Activated T-cell treated with anti-CD3 and anti-CD28 coated beads, Interleukin-2, amount 50 U/mL, for 48 hours (primary cell): ENCODE measurements around the gene MTMR3.
"Not testable (repeated sequence)": the region's sequence is repeated elsewhere in the genome, so short reads cannot be mapped to it uniquely, and the experiment has no call there.

Source experiments
- DNase-seq, 2 experiments: peaks; one replicate each; pipeline ENCODE4 v3.0.0-alpha.2; 2020

Gene MTMR3

DNA sequence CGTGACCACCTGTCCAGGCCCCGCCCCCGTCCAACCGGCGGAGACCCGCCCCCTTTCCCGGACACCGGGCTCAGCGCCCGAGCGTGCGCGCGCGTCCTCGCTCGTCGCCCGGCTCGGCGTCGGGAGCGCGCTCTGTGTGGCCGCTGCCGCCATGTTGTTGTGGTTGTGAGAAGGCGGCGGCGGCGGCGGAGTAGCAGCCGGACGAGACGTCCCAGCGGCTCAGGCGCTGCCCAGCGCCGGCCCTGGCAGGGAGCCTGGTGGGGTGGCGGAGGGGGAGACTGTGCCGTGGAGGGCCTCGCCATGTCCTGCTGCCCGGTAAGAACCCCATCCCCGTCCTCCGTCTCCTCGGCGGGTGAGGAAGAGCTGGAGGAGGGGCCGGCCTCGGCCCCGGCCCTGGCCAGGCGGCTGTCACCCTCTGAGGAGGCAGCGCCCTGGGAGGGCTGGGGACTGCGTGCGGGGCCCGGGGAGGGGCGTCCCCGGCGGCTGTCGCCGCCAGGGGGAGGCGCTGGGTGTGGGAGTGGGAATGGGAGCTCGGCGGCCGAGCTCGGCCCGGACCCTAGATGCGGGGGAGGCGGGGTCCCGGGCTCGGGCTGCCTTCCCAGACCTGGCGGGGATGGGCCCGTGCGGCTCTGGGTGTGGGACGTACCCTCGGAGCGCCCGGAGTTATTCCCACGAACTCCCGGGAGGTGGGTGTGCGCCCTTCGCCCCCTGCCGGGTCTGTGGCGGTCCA lies at the start of gene MTMR3:
Gene MTMR3, plus strand, starts transcription at position 130 of the 730 bp plus-strand sequence. CDS start 87,886 bp downstream, outside the sequence.
- DNase-seq, result peak; percentile 97 to 98

DNA sequence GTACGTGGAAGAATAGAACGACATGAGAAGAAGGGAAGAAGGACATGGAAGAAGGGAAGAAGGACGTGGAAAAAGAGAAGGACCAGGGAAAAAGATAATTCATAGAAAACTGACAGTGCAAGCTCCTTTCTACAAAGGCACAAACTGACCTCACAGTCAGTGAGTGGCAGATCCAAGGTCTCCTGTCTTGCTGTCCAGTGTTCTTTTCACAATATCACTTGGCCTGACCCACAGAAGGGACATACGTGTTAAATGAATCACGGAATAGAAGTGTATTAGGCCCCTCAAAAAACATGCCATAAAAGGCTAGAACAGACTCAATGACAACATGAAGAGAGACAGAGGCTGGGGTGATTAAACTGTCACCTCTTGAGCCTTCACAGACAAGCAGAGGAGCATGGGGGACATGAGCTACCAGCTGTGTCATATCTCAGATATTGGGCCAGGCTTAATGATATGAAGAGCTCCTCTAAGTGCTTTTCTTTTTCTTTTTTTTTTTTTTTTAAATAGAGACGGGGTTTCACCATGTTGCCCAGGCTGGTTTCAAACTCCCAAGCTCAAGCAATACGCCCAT lies 49.5 kb upstream of the MTMR3 start:
- no peak for DNase-seq

DNA sequence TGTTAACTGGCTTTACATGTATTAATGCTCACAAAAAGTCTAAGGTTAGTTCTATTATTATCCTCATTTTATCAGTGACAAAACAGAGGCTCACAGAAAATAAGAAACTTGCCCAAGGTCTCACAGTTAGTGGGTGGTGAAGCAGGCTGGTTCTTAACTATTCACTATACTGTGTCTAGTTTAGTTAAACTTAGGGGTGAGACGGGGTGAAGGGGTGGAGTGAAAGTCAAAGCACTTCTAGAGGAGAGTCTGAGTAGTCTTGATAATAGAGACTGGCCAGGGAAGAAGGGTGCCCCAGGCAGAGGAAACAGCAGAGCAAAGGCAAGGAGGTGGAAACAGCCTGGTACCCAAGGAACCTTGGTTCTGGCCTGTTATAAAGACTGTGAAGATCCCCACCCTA lies 48.9 kb upstream of the MTMR3 start:
- no peak for DNase-seq

DNA sequence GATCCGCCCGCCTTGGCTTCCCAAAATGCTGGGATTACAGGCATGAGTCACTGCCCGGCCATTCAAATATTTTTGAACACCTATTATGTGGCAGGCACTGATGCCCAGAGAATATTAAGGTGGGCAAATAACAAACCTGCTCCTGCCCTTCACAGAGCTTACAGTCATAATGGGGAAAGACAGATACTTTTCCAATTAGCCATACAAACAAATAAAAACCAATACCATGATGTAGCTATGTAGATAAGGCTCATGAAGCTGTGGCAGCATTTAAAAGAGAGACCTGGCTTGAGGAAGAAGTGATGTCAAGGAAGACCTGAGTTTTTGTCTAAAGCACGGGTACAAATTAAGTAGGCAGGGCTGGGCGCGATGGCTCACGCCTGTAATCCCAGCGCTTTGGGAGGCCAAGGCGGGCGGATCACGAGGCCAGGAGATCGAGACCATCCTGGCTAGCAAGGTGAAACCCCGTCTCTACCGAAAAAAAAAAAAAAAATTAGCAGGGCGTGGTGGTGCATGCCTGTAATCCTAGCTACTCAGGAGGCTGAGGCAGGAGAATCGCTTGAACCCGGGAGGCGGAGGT lies 46.1 kb upstream of the MTMR3 start:
- DNase-seq, result not testable (repeated sequence)

DNA sequence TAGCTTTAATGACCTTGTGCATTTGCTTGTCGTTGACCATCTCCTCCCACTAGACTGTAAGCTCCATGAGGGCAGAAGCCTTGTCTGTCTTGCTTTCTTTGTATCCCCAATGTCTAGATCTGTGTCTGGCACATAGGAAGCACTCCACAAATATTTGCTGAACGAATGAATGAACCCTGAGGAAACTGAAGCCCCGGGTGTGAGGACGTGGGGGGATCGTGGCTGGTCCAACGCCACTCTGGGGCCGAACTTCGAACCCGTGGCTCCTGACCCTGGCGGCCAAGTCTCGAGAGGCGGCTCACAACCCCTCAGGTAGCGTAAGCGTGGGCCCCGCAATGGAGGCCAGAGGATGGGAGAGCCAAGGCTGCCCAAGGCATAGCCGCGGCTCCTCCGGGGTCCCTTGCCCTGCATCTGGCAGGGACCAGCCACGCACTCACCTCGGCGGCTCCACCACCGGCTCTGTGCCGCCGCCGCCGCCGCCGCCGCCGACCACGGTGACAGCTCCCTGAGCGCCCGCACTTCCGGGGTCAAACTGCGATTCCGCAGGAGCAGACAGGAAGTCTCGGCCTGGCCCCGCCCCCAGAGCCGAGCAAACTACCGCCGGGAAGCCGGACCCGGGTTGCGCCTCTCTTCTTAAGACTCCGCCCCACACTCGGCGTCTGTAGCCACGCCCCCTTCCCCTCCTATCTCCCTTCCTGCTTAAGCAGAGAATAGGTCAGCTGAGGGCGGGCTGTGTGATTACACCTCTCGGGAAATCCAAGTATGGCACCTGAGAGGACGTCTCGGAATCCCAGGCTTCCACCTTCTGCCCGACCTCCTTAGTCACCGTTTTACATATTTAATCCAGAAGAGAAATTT lies 45.0 kb upstream of the MTMR3 start, which contains the start of gene ASCC2:
Gene ASCC2, minus strand, starts transcription at position 534 of the 858 bp plus-strand sequence. CDS start 5,949 bp downstream, outside the sequence.
- DNase-seq, result peak; percentile 99

DNA sequence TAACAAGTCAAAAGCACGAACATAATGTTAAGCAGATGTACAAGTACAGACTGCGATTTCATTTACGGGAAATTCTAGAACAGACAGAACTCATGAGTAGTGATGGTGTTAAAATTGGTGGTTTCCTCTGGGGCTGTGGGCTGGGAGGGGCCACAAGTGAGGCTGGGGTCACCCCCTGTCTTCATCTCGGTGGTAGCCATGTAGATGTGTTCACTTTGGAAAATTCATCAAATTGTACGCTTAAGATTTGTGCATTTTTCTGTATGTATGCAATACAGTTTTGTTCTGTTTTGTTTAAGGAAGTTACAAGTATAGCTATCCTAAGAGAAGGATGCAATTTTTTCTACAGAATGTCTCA lies 44.4 kb upstream of the MTMR3 start:
- no peak for DNase-seq

DNA sequence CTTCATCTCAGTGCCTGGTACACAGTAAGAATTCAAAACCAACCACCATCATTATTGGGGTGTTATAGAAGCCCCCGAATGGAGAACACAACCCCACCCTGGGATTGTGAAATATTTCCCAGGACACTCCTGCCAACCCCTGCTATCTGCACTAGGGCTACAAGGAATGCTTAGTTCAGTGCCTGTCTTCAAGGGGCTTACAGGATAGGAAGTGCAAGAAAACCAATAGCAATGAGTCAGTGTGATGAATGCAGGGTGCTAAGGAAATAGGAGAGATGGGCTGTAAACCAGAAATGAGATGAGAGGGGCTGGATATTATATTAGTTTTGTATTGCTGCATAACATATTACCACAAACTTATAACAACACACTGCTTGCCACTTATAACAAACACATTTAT lies 43.9 kb upstream of the MTMR3 start:
- DNase-seq, result no peak

DNA sequence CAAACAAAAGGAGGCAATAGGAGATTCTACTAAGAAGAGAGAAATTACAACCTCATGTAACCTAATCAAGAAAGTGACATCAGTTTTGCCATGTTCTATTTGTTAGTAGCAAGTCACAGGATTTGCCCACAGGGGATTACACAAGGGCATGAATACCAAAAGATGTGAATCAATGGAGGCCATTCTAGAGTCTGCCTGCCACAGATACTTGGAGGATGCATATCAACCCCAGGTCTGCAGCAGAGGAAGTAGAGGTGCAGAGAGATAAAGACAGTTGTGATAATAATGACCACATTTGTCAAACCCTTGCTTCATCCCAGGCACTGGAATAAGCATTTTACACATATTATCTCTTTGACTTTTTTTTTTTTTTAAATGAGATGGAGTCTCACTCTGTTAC lies 42.5 kb upstream of the MTMR3 start:
- DNase-seq, result no peak

DNA sequence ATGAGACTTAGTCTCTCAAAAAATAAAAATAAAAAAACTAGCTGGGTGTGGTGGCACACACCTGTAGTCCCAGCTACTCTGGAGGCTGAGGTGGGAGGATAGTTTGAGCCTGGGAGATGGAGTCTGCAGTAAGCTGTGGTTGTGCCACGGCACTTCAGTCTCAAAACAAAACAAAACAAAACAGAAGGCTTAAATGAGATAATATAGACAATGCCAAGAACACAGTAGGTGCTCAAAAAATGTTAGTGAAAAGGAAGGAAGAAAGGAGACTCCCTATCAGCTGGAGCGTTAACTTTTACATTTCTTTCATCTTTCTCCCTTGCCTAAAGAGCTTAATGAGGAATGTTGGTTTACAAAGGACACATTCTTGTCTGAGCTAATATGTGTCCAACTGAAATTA lies 40.8 kb upstream of the MTMR3 start:
- no peak for DNase-seq

DNA sequence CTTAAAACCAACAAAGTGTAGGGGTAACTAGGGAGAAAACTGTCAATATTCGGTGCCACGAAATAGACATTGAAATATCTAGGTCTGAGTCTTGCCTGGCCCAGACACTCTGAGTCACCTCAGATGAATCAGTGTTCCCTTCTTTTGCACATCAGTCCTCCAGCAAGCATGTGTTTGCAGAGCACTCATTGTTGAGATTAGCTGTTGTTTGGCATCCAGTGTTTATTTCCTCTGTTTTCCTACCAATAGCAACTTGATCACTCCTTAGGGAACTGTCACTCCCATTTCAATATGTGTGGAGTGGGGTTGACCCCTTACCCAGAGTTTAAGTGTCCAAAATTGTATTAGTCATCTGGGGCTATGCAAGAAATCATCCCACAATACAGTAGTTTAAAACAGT lies 40.2 kb upstream of the MTMR3 start:
- DNase-seq, result no peak

DNA sequence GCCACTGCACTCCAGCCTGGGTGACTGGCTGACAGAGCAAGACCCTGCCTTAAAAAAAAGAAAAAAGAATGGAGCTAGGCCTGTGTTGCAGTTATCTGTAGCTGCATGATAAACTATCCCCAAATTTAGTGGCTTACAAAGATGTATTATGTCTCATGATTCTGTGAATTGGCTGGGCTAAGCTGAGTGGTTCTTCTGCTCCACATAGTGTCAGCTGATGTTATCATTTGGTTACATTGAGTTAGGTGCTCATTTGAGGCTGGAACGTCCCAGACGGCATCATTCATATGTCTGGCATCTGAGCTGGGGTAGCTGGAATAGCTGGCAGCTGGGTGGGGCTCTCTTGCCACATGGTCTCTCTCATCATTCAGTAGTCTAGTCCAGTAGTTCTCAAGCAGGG lies 36.7 kb upstream of the MTMR3 start:
- DNase-seq, result no peak

DNA sequence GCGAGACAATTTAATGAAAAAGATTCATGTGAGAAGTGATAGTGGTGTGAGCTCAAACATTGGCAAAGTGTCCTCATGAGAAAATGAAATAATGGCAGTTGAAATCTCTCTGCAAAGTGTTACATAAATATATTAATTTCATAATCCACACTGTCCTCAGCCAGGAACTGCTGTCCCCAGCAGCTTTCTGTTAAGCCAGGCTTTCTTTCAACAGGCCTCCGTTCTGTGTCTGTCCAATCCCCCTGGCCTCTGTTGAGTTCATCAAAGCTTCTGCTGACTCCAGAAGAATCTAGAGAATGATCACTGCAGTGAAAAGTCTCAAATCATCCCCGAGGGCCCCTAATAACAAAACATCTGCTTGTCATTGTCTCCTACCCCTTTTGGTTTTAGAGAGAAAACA lies 34.9 kb upstream of the MTMR3 start:
- DNase-seq, result no peak

DNA sequence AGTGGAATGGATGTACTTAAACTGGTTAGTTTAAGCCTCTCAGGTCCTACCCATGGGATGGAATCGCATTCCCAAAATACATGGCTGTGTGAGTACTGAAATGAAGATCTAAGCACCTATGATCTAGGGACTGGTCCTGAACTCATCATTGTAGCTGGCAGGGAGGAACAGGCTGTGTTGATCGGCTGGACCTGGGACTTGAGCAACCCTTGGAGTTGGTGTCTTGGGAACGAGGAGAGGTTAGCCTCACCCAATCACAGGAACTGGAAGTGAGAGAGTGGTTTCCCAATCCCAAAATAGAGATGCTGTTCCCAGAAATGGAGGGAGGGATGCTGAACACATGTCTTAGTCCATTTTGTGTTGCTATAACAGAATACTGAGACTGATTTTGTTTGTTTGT lies 28.5 kb upstream of the MTMR3 start:
- DNase-seq, result no peak

DNA sequence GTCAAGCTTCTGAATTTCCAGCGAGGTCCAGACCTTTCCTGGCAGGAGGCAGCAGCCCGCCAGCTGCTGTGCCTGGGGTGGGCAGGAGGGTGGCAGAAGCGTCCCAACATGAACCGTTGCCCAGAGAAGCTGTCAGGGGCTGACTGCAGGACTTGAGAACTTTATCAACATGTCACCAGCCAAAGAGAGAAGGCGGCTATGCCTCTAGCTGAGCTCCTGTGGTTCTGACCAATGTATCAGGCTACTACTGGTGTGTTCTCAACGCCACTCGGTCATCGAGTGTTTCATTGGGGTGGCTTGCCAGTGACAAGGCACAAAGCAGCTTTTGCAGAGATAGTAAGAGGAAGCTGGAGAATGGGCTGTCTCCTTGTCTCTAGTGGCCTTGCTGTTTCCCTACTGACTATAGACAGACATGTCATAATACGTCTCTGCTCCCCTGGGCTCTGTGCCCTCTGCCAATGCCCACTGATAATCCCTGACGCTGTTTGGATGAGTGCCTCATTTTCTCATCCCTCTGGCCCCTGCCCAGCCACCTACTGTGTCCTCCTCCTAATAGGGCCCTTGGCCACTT lies 27.3 kb upstream of the MTMR3 start:
- no peak for DNase-seq

DNA sequence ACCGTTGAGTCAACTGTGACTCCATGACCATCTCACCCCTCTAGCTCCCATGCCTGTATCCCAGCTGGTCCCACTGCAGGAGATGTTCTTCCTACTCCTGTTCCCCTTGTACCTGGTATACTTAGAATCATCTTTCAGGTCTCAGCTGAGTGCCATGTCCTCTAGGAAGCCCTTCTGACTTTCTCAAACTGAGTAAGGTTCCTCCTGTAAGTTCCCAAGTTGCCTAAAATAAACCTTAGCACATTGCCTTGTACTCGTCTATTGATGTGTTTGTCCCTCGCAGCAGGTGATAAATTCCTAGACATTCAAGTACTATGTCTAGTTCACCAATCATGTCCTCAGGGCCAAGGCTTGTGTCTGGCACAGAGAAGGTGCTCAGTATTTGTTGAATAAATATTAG lies 26.5 kb upstream of the MTMR3 start:
- DNase-seq, result no peak

DNA sequence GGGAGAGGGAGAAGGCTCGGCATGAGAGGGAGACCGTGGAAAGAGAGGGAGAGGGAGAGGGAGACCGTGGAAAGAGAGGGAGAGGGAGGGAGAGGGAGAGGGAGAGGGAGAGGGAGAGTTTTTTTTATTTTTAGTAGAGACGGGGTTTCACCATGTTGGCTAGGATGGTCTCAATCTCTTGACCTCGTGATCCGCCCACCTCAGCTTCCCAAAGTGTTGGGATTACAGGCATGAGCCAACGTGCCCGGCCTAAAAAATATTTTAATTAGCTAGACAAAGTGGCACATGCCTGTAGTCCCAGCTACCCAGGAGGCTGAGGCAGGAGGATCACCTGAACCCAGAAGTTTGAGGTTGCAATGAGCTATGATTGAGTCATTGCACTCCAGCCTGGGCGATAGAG lies 23.9 kb upstream of the MTMR3 start:
- DNase-seq, result not testable (repeated sequence)

DNA sequence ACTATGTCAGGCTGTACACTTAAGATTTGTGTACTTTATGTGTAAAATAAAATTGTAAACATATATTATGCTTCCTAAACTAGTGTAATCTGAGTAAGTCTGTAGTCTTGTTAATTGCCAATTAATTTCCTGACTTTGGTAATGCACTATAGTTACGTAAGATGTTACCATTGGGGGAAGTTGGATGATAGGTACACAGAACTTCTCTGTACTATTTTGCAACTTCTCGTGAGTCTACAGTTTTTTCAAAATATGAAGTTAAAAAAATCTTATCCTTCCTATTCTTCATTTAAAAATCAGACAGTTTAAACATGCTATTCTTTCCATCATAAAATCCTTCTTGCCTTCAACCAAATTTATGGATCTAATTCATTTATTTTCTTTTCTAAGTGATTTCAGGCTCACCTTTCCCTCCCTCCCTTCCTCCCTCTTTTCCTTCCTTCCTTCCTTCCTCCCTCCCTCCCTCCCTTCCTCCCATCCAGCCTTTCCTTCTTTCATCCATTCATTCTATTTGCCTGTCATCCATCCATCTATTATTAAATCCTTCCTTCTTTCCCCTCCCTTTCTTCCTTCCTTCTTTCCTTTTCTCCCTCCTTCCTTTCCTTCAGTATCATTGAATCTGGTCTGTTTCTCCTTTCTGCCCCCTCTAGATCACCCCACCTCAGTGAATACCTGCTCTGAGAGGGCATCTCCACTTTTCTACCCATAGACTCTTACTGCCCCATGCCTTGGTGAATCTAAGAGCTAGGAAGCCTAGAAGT lies 22.8 kb upstream of the MTMR3 start:
- DNase-seq, result no peak

DNA sequence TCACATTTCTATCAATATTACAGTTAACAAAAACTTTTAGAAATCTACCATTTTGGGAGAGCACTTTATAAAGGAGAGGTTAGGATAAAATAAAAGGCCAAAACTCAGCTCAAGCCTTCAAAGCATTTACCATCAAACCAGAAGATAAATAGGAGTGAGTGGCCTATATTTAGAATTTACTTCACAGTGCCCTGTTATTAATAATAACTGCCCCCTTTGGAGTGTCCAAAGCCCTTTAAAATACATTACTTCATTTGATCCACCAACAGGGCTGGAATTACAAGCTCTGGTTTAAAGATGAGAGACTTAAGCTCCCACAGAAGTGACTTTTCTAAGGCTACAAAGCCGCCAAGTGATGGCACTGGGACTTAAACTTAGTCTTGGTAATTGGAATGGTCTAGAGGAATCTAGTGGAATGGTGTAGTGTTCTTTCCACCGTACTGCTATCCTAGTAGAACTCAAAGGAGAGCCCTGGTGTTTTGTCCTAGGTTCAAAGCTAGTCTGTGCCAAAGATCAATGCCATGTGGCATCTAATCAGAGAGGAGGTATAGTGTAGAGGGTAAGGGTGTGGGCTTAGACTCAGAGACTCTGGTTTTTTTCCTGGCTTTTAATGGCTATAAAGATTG lies 21.2 kb upstream of the MTMR3 start:
- DNase-seq, result no peak

DNA sequence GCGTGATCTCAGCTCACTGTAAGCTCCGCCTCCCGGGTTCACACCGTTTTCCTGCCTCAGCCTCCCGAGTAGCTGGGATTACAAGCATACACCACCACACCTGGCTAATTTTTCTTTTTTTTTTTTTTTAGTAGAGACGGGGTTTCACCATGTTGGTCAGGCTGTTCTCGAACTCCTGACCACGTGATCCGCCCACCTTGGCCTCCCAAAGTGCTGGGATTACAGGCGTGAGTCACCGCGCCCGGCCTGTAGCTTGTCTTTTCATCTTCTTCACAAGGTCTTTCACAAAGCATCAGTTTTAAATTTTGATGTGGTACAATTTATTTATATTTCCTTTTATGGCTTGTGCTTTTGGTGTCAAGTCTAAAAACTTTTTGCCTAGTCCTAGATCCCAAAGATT lies 17.4 kb upstream of the MTMR3 start:
- not testable (repeated sequence) for DNase-seq

DNA sequence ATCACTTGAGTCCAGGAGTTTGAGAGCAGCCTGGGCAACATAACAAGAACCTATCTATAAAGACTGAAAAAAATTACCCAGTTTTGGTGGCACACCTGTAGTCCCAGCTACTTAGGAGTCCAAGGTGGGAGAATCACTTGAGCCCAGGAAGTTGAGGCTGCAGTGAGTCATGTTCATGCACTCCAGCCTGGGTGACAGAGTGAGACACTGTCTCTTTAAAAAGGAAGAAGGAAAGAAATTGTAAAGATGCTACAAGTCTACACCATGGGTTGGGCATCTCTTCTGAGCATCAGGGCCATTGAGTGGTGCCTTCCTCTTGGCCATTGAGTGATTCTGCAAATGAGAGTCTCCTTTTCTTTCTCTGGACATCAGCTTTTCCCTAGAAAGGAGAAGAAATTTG lies 15.7 kb upstream of the MTMR3 start:
- DNase-seq, result no peak

DNA sequence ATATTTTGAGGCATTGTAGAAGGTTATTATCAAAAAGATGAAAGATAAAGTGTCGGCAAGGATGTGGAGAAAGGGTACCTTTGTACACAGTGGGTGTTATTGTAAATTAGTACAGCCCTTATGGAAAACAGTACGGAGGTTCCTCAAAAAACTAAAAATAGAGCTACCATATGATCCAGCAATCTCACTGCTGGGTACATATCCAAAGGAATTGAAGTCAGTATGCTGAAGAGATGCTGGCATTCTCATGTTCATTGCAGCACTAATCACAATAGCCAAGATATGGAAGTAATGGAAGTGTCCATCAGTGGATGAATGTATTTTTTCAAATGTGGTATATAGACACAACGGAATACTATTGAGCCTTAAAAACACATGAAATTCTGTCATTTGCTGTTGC lies 15.1 kb upstream of the MTMR3 start:
- no peak for DNase-seq

DNA sequence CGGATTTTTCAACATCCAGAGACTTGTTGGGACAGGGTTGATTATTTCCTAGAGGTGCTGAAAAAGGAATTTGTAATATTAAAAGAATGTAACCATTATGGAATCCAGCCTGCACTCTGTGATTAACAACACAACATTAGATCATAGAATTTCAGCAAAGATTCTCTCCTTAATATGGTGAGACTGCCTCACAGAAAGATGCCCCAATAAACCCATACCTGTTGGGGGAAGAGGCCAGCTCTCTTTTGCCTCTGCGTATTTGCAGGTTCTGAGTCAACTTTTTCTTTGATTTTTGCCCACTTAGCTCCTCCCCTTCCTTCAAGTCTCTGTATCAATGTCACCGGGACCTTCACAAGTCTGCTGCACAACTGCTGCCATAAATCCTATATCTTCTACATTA lies 12.4 kb upstream of the MTMR3 start:
- DNase-seq, result no peak
